Nephron (organoid): ENCODE results near the gene PCCA.

Source experiments
- H3K27ac Mint-ChIP-seq, 3 experiments: 2 replicates each; pipeline ENCODE4 v1.8.0; 2020; ENCODE audit warnings: mixed read lengths in 3 of 3, mild to moderate bottlenecking in 2 of 3, moderate library complexity in 1 of 3
- H3K27me3 Mint-ChIP-seq: 2 replicates; pipeline ENCODE4 v1.8.0; 2021; ENCODE audit warnings: low read depth, mild to moderate bottlenecking, moderate library complexity, mixed read lengths
- H3K36me3 Mint-ChIP-seq: 2 replicates; pipeline ENCODE4 v1.8.0; 2020; ENCODE audit warnings: low read depth, mixed read lengths
- H3K4me1 Mint-ChIP-seq: 2 replicates; pipeline ENCODE4 v1.8.0; 2020; ENCODE audit warnings: mixed read lengths
- H3K4me3 Mint-ChIP-seq, 3 experiments: 2 replicates each; pipeline ENCODE4 v1.8.0; 2020; ENCODE audit warnings: mild to moderate bottlenecking in 3 of 3, mixed read lengths in 3 of 3, moderate library complexity in 2 of 3
- H3K9me3 Mint-ChIP-seq: 2 replicates; pipeline ENCODE4 v1.8.0; 2020; ENCODE audit warnings: mixed read lengths
- CTCF ChIP-seq, 3 experiments: fragments of 200-600 bp; sonication (generic); IDR thresholded peaks; one replicate each; pipeline ENCODE4 v1.5.0; 2021; ENCODE audit warnings: antibody characterized with exemption in 3 of 3; ENCODE audit not compliant: unreplicated experiment in 3 of 3

The PCCA gene

GRCh38 chr13:100102042-100102441, 13.1 kb downstream of the PCCA start:
- Mint-ChIP-seq H3K4me1 (peaks cover 28% of the 10 kb centered on the region), H3K27ac (peak overlapping the region; percentile 15 to 73 (median 34)), H3K4me3 (no peak overlapping the region), H3K36me3 (peaks cover 38% of the 10 kb centered on the region), H3K27me3 (no peaks in the 10 kb centered on the region), H3K9me3 (no peaks in the 10 kb centered on the region)
- TF ChIP-seq CTCF (IDR thresholded peaks at IDR 0.05; ENCODE audit: unreplicated experiment in 3 of 3), result no peak

GRCh38 chr13:100106005-100106404, 17.1 kb downstream of the PCCA start:
- H3K27me3 Mint-ChIP-seq, result no peaks in the 10 kb centered on the region
- no peak overlapping the region for H3K27ac Mint-ChIP-seq
- TF ChIP-seq CTCF (IDR thresholded peaks at IDR 0.05; ENCODE audit: unreplicated experiment in 3 of 3), result no peak
- H3K9me3 Mint-ChIP-seq, result no peaks in the 10 kb centered on the region
- peaks cover 33% of the 10 kb centered on the region for H3K36me3 Mint-ChIP-seq
- H3K4me1 Mint-ChIP-seq, result peaks cover 7% of the 10 kb centered on the region
- no peak overlapping the region for H3K4me3 Mint-ChIP-seq

GRCh38 chr13:100106705-100107104, 17.8 kb downstream of the PCCA start:
- Mint-ChIP-seq H3K4me3 (no peak overlapping the region), H3K9me3 (no peaks in the 10 kb centered on the region), H3K36me3 (peaks cover 33% of the 10 kb centered on the region), H3K27ac (no peak overlapping the region), H3K4me1 (peaks cover 7% of the 10 kb centered on the region), H3K27me3 (no peaks in the 10 kb centered on the region)
- TF ChIP-seq CTCF (IDR thresholded peaks at IDR 0.05; ENCODE audit: unreplicated experiment in 3 of 3), result no peak

- Mint-ChIP-seq H3K27me3 (no peaks in the 10 kb centered on the region), H3K27ac (no peak overlapping the region), H3K4me3 (no peak overlapping the region), H3K4me1 (no peaks in the 10 kb centered on the region), H3K9me3 (no peaks in the 10 kb centered on the region), H3K36me3 (peaks cover 29% of the 10 kb centered on the region)
- TF ChIP-seq CTCF (IDR thresholded peaks at IDR 0.05; ENCODE audit: unreplicated experiment in 3 of 3), result no peak
These were observed 20.1 kb downstream of the PCCA start for GRCh38 chr13:100108913-100109507.

GRCh38 chr13:100110269-100110668, 21.4 kb downstream of the PCCA start:
- Mint-ChIP-seq H3K4me3 (no peak overlapping the region), H3K36me3 (peaks cover 33% of the 10 kb centered on the region), H3K27me3 (no peaks in the 10 kb centered on the region), H3K27ac (no peak overlapping the region), H3K4me1 (no peaks in the 10 kb centered on the region), H3K9me3 (no peaks in the 10 kb centered on the region)
- no peak for TF ChIP-seq CTCF (IDR thresholded peaks at IDR 0.05; ENCODE audit: unreplicated experiment in 3 of 3)

- Mint-ChIP-seq H3K4me1 (no peaks in the 10 kb centered on the region), H3K9me3 (no peaks in the 10 kb centered on the region), H3K27me3 (no peaks in the 10 kb centered on the region), H3K27ac (peak overlapping the region in 1 of 3 experiments; percentile 68), H3K4me3 (no peak overlapping the region), H3K36me3 (peaks cover 41% of the 10 kb centered on the region)
- TF ChIP-seq CTCF (IDR thresholded peaks at IDR 0.05; ENCODE audit: unreplicated experiment in 3 of 3), result no peak
These were observed 23.4 kb downstream of the PCCA start for GRCh38 chr13:100112186-100112838.
